CD4-positive, alpha-beta T cell treated with Interleukin-15 for 1 hour (primary cell): Measurements from ENCODE around the gene DAGLA.
A peak's percentile ranks its signal among the peaks of the same experiment; 100 is the strongest.

Experiments
- DNase-seq: peaks from one replicate; pipeline ENCODE4 v3.0.0-alpha.2; 2020

DAGLA gene

DNA sequence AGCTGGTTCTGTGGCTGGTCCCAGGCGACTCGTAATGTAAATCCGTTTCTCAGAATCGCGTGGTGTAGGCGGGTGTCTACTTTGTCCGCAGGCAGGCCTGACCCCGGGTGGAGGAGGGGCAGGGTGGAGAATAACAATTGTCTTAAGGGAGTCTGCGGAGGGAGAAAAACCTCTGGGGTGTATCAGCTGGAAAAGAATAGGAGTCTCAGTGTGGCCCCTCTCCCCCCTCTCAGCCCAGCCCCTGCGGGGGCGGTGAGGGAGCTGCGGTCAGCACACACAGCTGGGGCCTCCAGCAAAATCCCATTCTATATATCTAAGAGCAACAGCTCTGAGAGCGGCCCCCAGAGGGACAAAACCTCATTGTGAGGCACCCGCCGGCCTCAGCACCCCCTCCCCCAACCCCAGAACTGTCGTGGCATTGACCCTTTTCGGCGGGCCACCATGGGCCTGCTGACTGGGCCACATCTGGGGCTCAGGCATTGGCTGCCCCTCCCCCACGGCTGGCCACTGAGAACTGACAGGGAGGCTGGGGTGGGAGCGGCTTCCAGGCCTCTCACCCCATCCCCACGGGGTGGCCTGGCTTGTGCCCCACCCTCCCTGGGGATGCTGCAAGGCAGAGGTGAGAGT lies 69.5 kb downstream of the DAGLA start:
- no peak for DNase-seq

- no peak for DNase-seq
Measured at GRCh38 chr11:61750631-61751273, 70.6 kb downstream of the DAGLA start.

DNA sequence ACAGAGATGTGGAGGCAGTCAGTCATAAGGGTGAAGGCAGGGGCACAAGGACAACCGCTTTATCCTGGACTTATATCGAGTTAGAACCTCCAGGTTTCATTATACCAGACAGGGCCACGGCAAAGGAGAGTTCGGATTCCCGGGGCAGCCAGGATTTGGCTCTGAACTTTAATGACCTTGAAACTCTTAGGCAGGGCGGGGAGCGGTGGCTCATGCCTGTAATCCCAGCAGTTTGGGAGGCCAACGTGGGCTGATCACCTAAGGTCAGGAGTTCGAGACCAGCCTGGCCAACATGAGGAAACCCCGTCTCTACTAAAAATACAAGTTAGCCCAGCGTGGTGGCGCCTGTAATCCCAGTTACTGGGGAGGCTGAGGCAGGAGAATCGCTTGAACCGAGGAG lies 71.2 kb downstream of the DAGLA start:
- no peak for DNase-seq

DNA sequence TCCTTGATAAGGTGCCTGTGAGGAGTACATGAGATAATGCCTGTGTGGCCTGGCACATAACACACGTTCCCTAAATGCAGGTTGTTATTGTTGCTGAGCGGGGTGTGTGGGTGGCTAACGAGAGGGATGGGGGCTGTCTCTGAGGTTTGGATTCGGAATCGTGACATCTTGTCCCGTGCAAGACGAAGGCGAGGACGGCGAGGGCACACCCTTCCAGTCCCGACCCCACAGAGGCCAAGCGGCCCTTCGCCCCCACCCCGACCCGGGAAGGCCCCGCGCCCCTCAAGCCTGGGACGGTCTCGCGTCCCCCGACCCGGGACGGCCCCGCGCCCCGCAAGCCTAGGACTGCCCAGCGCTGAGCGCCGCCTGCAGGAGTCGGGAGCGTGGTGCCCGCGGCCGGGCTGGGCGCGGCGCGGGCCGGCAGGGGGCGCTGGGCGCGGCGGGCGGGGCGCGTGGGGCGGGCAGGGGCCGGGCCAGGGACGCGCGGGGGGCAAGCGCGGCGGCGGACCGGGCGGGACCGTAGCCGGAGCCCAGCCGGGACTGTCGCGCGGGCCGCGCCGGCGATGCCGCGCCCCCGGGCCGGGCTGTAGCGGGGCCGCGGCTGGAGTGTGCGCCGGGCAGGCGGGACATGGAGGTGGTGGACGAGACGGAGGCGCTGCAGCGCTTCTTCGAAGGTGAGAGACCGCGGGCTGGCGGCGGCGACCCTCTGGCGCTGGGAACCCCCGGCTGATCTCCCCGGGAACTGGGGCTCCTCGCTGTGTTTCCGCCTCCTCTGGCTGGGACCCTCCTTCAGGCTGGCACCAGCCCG lies 72.1 kb downstream of the DAGLA start, which contains the start of gene MYRF:
TSS of gene MYRF (plus strand) at position 520 of the 808 bp plus-strand sequence. CDS start at position 629, 109 bp downstream.
- DNase-seq, result peak; percentile 43

GRCh38 chr11:61752925-61753521 lies 72.8 kb downstream of the DAGLA start:
- no peak for DNase-seq

DNA sequence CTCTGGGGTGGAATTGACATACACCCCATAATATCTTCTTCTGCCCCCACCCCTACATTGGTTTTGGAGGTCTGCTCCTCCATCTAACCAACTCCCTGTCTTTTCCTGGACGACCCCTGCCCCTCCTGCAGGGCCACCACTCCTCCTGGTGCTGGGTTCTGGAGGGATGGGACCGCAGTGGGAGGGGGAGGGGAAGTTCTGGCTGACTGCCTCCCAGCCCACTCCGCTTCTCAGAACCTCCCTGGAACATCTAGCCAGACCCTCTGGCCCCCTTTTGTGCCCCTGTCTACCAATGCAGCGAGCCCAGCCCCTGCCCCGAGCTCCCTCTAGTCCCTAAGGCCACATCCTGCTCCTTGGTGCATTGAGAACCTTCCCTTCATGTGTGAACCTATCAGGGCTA lies 73.5 kb downstream of the DAGLA start:
- DNase-seq, result no peak

- DNase-seq, result no peak
Measured at GRCh38 chr11:61754534-61755482, 74.6 kb downstream of the DAGLA start.

DNA sequence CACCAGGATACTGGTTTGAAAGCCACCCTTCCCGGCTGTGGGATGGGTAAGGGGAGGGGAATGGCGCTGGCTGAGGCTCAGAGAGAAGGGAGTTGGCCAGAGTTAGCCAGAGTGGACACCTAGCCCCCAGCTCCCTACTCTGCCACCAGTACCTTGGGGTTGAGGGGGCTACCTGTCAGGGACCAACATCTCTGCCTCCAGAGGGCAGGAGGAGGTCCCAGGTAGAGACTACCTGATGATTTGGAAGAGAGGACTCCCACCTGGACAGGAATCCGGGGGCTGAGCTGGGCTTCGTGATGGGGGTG lies 75.9 kb downstream of the DAGLA start:
- DNase-seq, result no peak

GRCh38 chr11:61756452-61757212 lies 76.4 kb downstream of the DAGLA start:
- DNase-seq, result no peak

DNA sequence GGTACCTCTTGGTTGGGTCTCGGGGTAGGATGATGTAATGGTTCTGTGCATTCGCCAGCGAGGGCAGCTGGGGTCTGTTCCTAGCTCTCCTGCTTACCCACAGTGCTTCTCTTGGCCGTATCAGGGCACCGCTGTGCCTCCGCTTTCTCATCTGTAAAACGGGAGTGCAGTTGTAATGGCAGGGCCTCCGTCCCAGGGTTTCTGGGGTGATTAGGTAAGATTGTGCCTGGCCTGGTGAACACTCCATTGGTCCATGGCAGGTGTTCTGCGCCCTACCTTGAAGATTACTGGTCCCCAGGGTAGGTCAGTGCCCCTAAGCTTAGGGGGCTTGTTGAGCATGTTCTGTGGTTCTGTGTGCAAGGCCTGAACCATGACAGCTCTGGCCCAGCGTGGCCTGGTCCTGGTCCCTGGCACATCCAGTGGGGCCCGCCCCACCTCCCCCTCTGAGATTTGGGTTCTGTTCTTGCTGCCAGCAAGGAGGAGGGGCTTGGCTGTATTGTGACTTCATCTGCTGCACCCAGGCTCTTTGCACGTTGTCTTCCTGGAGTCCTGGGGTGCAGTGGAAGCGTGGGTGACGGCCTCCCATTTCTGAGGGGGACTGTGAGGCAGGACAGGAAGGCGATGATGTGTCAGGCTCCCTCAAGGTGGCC lies 77.1 kb downstream of the DAGLA start:
- DNase-seq, result no peak

GRCh38 chr11:61760946-61761345 lies 80.8 kb downstream of the DAGLA start:
- no peak for DNase-seq

- DNase-seq, result no peak
Measured at GRCh38 chr11:61761440-61762222, 81.4 kb downstream of the DAGLA start.

GRCh38 chr11:61762223-61762615 lies 82.0 kb downstream of the DAGLA start:
- no peak for DNase-seq

DNA sequence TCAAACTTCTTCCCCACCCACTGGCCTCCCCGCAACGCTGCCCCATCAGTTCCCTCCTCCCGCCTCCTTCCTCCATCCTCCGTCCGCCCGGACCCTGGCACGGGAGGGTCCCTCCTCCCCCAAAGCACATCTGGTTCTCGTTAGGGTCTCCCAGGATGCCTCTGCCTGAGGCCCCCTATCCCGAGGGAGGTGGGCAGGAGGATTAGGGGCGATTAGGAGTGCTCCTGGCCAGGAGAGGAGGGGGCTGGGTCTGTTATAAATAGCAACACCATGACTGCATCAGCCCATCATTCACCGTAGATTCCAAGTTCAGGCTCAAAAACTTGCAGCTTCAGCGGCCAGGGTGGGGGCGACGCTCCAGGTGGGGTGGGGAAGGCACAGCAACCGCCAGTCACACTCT lies 82.6 kb downstream of the DAGLA start:
- no peak for DNase-seq

DNA sequence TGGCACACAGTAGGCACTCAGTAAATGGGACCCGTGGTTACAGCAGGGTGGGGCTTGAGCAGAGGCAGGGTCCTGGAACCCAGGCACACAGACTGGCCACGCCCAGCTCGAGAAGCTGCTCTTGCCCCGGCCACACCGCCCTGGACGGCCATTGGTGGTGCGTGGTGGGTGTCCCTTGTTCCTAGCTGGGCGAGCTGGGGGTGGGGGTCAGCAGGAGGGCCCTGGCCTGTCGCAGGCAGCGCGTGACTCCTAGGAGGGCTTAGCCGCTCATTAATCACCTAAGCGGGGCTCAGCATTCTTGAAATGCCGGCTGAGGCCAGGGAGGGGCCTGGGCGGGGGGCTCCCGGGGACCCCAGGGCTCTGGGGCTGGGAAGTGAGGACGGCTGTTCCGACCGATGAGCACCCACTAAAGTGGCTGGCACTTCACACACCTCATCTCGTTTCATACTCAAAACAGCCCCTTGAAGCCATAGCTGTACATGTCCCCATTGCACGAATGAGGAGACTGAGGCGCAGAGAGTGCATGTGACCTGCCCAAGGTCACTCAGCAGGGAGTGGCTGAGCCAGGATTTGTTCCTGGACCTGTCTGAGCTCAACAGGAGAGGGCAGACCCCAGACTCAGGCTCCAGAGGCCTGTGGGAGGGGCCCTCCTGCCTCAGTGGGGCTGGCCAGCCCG lies 83.9 kb downstream of the DAGLA start:
- no peak for DNase-seq

GRCh38 chr11:61764606-61765260 lies 84.5 kb downstream of the DAGLA start:
- DNase-seq, result no peak

DNA sequence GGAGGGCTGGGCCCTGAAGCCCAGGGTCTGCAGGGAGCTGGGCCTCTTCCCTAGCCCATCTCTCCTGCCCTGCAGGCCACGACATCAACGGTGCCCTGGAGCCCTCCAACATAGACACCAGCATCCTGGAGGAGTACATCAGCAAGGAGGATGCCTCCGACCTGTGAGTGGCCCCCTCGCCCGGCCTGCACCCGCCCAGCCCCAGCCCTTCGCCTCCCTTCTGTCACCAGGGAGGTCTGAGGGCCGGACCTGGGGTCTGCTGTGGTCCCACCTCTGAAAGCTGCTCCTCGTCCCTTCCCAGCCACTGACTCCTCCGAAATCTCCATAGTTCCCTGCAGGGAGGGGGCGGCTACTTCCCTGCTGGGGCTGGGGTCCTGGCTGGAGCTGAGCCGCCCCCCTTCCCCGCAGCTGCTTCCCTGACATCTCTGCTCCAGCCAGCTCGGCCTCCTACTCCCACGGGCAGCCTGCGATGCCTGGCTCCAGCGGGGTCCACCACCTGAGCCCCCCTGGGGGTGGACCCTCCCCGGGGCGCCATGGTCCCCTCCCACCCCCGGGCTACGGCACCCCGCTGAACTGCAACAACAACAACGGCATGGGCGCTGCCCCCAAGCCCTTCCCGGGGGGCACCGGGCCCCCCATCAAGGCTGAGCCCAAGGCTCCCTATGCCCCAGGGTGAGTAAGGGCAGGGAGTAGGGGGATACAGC lies 85.5 kb downstream of the DAGLA start:
- DNase-seq, result no peak

- DNase-seq, result no peak
Measured at GRCh38 chr11:61766353-61766841, 86.2 kb downstream of the DAGLA start.
